Measurements from ENCODE around the gene HNRNPH2.

The HNRNPH2 gene

DNA sequence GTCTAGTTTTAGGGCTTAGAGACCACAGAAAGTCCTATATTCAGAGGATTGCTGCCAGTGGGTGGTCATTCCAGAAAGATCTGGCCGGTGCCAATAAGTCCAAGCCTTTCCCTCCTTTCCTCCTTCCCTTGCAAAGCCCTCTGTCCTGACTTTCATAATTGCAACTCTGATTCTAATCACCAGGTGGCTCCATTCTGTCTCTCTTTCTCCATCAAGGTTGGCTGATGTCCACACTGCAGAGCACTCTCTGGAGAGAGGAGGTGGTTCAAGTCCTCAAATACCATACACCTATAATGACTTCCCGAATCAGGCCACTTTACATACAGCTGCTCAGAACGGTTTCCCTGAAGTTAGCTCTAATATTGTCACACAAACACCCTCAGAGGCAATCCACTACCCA, 54.9 kb downstream of the HNRNPH2 start:
- no peak for DNase-seq (ENCODE audit: low read depth)
